AG04449 (cell line): ENCODE data around the gene LRRC37A2.
"Not testable (repeated sequence)": the region's sequence is repeated elsewhere in the genome, so short reads cannot be mapped to it uniquely, and the experiment has no call there.

Source experiments
- CTCF ChIA-PET: fragments of 350-600 bp; formaldehyde crosslinking; extraction: SDS; loops from one replicate; lab custom pipeline; 2021; ENCODE audit warnings: antibody characterized with exemption; lab: Yijun Ruan, JAX
- POLR2A ChIA-PET: fragments of 400-600, 350-600 bp; formaldehyde crosslinking; extraction: SDS; loops from one replicate; lab custom pipeline; 2020; ENCODE audit warnings: antibody characterized with exemption, inconsistent platforms; lab: Yijun Ruan, JAX
- DNase-seq: peaks from one replicate; pipeline ENCODE4 v3.0.0-alpha.2; 2010; ENCODE audit warnings: low read depth, low spot score
- H3K4me3 ChIP-seq: 2 replicates; pipeline ENCODE4 v1.5.1; 2011; ENCODE audit warnings: low read depth, mild to moderate bottlenecking, control low read depth, low read length

The LRRC37A2 gene

DNA sequence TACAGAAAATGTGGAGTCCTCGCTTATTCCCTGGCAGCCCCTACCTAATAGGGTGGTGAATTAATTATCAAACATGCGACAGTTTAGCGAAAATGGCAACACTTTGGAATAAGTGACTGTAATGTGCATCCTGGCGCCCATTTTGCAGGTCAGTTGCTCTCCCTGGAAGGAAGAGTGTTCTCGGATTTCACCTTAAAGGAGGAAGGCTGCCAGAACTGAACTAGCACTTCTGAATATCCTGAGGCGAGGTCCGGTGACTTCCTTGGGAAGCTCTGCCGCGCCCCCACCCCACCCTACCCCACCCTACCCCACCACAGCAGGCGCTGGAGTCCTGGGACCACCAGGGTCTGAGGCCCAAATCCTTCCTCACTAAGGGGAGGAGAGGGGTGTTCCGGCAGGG is at the start of gene LRRC37A2:
TSS of gene LRRC37A2 (plus strand) at position 301 of the 400 bp plus-strand sequence. CDS start 245 bp downstream, outside the sequence.
- H3K4me3 ChIP-seq, POLR2A ChIA-PET, CTCF ChIA-PET, DNase-seq: not testable (repeated sequence)

DNA sequence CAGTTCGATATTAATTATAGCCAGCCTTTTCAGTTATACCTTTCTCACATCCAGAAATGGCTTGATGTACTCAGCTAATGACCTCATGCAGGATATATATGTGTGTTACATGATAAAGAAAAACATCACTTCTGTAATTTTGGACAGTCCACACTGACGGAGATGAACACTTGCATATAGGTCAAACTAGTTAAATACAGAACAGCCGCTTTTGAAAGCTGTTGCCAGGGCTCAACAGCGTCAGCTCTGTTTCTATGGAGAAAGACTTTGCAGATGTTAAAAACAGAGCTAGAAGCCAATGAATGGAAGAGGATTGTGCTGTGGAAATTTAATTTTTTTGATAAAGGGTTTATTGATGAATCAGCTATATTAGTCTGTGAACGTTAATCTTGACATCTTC is 44.6 kb upstream of the LRRC37A2 start:
- POLR2A ChIA-PET, H3K4me3 ChIP-seq, CTCF ChIA-PET, DNase-seq: not testable (repeated sequence)

DNA sequence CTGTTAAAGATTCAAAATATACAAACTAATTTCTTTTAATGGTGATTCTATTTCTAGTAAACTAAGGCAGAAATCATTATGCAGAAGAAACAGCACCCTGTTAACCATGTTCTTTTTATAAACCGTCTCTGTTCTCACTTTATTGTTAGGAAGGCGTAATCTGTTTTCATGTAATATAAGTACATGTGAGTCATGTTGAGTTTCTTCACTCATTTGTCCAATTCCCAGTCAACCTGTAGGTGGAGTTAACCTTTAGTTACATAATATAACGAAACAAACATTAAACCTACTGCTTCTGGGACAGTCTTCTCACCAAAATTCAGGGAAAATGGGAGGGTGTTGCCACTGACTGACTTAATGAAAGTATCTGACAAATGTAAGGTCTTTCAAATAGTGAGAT is 37.8 kb upstream of the LRRC37A2 start:
- POLR2A ChIA-PET, H3K4me3 ChIP-seq: not testable (repeated sequence)

DNA sequence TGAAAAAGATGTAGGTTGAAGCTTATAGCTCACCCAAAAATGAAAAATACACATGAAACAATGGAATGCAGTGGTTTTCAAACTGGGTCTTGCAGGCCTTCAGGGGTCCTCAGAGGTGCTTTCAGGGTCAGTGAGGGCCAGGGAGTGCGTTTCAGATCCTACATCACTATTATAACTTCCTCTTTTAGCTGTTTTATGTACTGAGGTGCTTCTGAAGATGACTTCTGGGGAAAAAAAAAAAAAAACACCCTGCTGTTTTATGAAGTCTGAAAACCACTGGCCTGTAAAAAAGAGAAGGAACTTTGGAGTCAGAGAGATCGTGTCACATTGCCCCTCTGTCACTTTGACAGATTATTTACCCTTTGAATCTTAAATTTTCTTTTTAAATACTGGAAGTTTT is 36.7 kb upstream of the LRRC37A2 start:
- POLR2A ChIA-PET, CTCF ChIA-PET, DNase-seq, H3K4me3 ChIP-seq: not testable (repeated sequence)

More for the DNA sequence above, 37.8 kb upstream of the LRRC37A2 start:
- CTCF ChIA-PET, DNase-seq: not testable (repeated sequence)

DNA sequence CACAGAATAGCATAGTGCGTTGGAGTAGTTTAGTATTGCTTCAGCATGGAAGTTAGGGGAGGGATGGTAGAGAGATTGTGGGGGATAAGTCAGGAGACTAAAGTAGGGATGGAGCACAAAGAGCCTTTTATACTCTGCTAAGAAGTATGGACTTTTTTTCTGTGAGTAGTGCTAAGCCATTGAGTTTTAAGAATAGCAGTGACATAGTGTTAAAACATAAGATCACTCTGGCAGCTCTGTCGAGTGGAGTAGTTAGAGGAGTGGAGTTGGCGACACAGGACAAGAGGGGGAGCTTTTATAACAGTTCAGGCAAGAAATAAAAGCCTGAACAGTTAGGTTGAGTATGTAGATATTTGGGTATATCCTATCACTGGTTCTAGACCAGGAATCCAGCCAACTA is 33.4 kb upstream of the LRRC37A2 start:
- H3K4me3 ChIP-seq, DNase-seq, POLR2A ChIA-PET, CTCF ChIA-PET: not testable (repeated sequence)

DNA sequence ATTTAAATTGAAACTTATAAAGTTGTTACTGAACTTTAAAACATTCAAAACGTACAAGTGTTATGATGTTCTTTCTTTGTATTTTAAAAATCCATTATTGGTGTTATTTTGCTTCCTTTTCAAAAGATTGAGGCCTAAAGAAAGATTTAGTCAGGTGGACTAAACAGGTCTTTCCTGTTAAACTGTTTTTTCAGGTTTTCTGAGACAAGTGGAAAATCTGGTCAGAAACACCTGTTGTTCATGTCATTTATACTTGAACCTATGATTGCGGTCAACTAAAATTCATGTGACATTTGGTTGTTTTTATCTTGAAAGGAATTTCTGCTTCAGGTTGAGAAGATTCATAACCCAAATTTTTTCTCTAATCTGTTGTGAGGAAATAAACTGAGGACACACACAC is 31.0 kb upstream of the LRRC37A2 start:
- DNase-seq, H3K4me3 ChIP-seq, POLR2A ChIA-PET, CTCF ChIA-PET: not testable (repeated sequence)

DNA sequence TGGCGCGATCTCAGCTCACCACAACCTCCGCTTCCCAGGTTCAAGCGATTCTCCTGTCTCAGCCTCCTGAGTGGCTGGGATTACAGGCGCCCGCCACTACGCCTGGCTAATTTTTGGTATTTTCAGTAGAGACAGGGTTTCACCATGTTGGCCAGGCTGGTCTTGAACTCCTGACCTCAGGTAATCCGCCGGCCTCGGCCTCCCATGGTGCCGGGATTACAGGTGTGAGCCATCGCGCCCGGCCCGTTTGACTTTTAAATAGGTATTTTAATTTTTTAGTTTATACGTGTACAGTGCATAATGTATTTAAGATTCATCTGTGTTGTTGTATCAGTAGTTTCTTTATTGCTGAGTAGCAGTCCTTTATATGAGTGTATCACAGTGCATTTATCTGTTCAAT is 20.2 kb upstream of the LRRC37A2 start:
- POLR2A ChIA-PET, CTCF ChIA-PET: not testable (repeated sequence)

DNA sequence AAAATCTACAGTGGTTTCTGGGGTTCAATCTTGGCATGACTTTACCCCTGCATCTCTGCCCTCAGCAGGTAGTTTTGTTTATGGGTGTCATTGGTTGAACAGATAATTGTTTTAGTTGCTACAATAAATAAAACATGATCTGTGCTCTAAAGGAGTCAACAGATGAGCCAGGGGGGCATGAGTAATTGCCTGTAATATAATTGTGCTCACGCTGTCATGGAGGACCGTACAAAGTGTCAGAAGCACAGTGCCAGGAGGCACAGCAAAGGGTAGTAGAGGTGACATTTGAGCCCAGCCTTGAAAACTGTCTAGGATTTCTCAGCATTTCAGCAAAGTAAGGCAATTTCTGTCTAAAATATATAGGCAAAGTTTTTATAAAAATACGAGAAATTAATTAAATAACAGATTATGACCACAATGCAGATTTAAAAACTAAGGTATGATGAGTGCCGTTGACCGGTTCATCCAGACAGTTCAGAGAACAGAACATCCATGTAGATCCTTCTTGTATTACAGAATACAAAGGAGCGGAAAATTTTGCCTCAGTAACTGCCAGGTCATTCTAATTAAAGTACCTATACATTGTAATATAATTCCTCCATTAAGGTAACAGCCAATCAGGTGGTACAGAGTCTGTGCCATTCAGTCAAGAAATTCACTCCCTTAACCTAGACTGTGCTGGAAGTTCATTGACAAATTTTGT is 12.7 kb upstream of the LRRC37A2 start:
- CTCF ChIA-PET, DNase-seq, H3K4me3 ChIP-seq, POLR2A ChIA-PET: not testable (repeated sequence)

More for the DNA sequence above, 20.2 kb upstream of the LRRC37A2 start:
- DNase-seq, H3K4me3 ChIP-seq: not testable (repeated sequence)

DNA sequence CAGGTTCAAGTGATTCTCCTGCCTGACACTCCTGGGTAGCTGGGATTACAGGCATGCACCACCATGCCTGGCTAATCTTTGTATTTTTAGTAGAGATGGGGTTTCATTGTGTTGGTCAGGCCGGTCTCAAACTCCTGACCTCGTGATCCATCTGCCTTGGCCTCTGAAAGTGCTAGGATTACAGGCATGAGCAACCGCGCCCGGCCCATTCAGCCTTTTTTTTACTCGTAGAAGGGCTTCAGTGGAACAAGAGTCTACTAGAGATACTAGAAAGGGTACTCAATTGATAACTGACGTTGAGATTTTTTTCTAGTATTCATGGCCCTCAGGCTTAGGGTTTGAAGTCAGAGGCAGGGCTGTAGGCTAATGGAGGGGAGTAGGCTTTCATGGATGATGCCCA is 6.4 kb upstream of the LRRC37A2 start:
- H3K4me3 ChIP-seq, DNase-seq, CTCF ChIA-PET, POLR2A ChIA-PET: not testable (repeated sequence)

DNA sequence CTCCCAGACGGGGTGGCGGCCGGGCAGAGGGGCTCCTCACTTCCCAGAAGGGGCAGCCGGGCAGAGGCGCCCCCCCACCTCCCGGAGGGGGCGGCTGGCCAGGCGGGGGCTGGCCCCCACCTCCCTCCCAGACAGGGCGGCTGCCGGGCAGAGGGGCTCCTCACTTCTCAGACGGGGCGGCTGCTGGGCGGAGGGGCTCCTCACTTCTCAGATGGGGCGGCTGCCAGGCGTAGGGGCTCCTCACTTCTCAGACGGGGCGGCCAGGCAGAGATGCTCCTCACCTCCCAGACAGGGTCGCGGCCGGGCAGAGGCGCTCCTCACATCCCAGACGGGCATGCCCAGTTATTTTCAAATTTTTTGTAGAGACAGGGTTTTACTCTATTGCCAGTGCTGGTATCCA is 22.4 kb downstream of the LRRC37A2 start:
- H3K4me3 ChIP-seq, CTCF ChIA-PET, DNase-seq, POLR2A ChIA-PET: not testable (repeated sequence)

DNA sequence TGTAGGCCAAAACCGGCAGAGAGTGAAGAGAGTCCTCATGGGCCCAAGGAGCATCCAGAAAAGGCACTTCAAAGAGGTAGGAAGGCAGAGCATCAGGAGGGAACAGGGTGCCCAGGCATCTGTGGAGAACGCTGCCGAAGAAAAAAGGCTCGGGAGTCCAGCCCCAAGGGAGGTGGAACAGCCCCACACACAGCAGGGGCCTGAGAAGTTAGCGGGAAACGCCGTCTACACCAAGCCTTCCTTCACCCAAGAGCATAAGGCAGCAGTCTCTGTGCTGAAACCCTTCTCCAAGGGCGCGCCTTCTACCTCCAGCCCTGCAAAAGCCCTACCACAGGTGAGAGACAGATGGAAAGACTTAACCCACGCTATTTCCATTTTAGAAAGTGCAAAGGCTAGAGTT is 36.3 kb downstream of the LRRC37A2 start:
- POLR2A ChIA-PET, H3K4me3 ChIP-seq, CTCF ChIA-PET, DNase-seq: not testable (repeated sequence)

DNA sequence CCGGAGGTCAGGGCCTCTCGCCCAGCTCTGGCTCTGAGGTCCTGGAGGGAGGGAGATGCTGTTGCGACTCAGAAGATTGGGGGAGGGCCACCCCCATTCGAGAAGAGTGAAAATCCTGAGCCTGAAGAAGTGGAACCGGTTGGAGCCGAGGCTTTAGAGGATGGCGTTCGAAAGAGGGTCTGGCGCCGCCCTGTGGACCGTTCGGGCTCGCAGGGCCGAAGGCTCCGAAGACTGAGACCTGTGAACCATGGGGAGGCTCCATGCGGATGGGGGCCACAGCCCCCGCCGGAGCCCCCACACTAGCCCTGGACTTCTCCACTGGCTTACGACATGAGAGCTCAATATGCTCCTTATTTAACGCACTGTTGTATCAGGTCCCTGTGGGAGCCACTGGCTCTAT is 46.9 kb downstream of the LRRC37A2 start:
- CTCF ChIA-PET, DNase-seq, POLR2A ChIA-PET, H3K4me3 ChIP-seq: not testable (repeated sequence)

DNA sequence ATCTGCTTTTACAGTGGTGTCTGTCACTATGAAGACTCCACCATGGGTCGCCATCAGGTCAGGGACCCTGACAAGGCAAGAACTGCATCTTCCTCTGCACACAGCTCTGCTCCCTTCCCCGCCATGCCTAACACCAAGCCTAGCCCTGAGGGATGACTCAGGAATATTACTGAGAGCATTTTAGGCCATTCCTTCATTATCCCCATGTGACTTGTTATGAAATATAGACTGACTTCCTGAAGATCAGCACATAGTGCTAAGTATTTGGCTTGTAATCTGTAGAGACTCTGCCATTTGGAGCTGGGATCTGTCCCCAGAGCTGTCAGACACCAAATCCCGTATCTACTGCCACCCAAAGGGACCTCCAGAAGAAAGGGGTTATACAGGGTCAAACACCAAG is 47.8 kb downstream of the LRRC37A2 start:
- DNase-seq, H3K4me3 ChIP-seq, CTCF ChIA-PET, POLR2A ChIA-PET: not testable (repeated sequence)

DNA sequence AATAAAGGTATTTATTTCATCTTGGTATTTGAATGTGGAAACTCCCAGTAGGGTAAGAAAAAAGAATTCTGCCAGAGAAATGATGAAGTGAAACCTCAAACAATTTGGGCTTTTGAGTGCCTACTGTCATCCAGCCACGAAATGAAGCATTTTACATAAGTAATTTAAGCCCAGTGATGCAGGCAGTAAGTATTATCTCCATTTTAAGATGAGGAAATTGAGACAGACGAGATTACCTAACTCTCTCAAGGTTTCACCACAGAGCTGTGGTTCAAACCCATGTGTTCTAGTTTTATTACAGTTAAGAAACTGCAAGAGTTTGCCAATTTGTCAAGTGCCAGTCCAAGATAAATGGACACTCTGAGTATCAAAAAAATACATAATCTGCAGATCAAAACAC is 54.0 kb downstream of the LRRC37A2 start:
- CTCF ChIA-PET, DNase-seq, POLR2A ChIA-PET: not testable (repeated sequence)

DNA sequence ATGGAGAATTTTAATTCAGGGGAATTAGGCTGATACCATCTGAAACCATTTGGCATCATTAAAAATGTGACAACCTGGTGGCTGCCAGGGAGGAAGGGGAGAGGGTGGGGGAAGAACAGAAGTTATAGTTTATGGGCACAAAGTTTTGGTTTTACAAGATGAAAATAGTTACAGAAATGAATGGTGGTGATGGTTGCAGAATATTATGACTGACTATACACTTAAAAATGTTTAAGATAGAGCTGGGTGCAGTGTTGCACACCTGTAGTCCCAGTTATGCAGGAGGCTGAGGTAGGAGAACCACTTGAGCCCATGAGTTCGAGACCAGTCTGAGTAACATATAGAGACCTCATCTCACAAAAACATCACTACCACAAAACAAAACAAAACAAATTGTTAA is 54.7 kb downstream of the LRRC37A2 start:
- CTCF ChIA-PET, DNase-seq, POLR2A ChIA-PET, H3K4me3 ChIP-seq: not testable (repeated sequence)

More for the DNA sequence above, 54.0 kb downstream of the LRRC37A2 start:
- not testable (repeated sequence) for H3K4me3 ChIP-seq

DNA sequence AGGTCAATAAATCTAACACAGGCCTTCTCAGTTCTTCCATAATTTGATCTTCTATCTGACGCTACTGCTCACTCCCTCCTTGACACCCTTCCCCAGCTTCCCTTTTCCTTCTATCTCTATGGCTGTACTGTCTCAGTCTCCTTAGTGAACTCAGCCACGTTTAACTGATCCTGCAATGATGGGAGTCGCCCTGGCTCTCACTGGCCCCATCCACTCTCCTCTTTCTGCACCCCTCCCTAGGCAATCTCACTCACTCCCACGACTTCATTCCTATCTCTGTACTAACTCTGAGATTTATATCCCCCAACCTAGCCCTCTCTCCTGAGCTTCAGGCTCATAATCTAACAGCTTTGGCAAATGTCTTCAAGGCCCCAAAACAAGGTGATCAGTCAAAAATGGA is 59.5 kb downstream of the LRRC37A2 start:
- DNase-seq, CTCF ChIA-PET, POLR2A ChIA-PET, H3K4me3 ChIP-seq: not testable (repeated sequence)
